MCF 10A (cell line): ENCODE data around the gene DGKD. TPM values are rescaled to one million over a fixed set of nuclear protein-coding genes. Genes with fewer than 3 reads are reported as not detected.

Source experiments
- BruUV-seq: library from RNA; stranded (reverse); fragments of 400-500 nt; replicated peaks from 2 replicates; lab custom pipeline; 2021; lab: Mats Ljungman, UMichigan
- CTCF ChIA-PET: fragments of 300-600 bp; sonication (Branson Sonifier 250); formaldehyde crosslinking; extraction: SDS; loops from one replicate; lab custom pipeline; 2021; ENCODE audit warnings: antibody characterized with exemption, inconsistent platforms; lab: Yijun Ruan, JAX
- POLR2A ChIA-PET: fragments of 300-600, 350-650 bp; sonication (Branson Sonifier 250); formaldehyde crosslinking; extraction: SDS; loops from one replicate; lab custom pipeline; 2020; ENCODE audit warnings: antibody characterized with exemption, inconsistent platforms; lab: Yijun Ruan, JAX
- DNase-seq: peaks from one replicate; pipeline ENCODE4 v3.0.0-alpha.2; 2018; ENCODE audit not compliant: unreplicated experiment
- H3K27ac Mint-ChIP-seq: one replicate; pipeline ENCODE4 v1.8.0; 2022; ENCODE audit warnings: mild to moderate bottlenecking, low read depth, mixed read lengths; ENCODE audit not compliant: unreplicated experiment
- H3K27me3 Mint-ChIP-seq: one replicate; pipeline ENCODE4 v1.8.0; 2022; ENCODE audit warnings: mixed read lengths; ENCODE audit not compliant: insufficient read depth, unreplicated experiment
- H3K36me3 Mint-ChIP-seq: one replicate; pipeline ENCODE4 v1.8.0; 2022; ENCODE audit warnings: mild to moderate bottlenecking, moderate library complexity, mixed read lengths; ENCODE audit not compliant: insufficient read depth, unreplicated experiment
- H3K4me1 Mint-ChIP-seq: one replicate; pipeline ENCODE4 v1.8.0; 2022; ENCODE audit warnings: mixed read lengths; ENCODE audit not compliant: insufficient read depth, unreplicated experiment
- H3K4me3 Mint-ChIP-seq: one replicate; pipeline ENCODE4 v1.8.0; 2022; ENCODE audit warnings: mild to moderate bottlenecking, moderate library complexity, mixed read lengths; ENCODE audit not compliant: unreplicated experiment
- H3K9me3 Mint-ChIP-seq: one replicate; pipeline ENCODE4 v1.8.0; 2022; ENCODE audit warnings: mixed read lengths; ENCODE audit not compliant: unreplicated experiment
- intact Hi-C: fragments of 100-400 bp; cut with micrococcal nuclease; formaldehyde crosslinking; loops from 2 replicates; pipeline ENCODE4 v1.14.1; 2022
- total RNA-seq: library from RNA; stranded (reverse); gene quantifications from 2 replicates; pipeline ENCODE4 v1.2.3, GENCODE V29; 2022
- TF ChIP-seq, protein P1 (sequence below): fragments of 200-600 bp; IDR thresholded peaks from one replicate; pipeline ENCODE4 v1.8.0; 2022; ENCODE audit warnings: antibody characterized with exemption, mild to moderate bottlenecking; ENCODE audit not compliant: unreplicated experiment

DGKD gene
- total RNA-seq, 1 experiment from 2014 or later = 59.1 TPM

- Mint-ChIP-seq H3K27me3 (no peaks in the 10 kb centered on the region), H3K36me3 (peaks cover 6% of the 10 kb centered on the region), H3K9me3 (peaks cover 9% of the 10 kb centered on the region), H3K4me1 (peaks cover 49% of the 10 kb centered on the region), H3K4me3 (no peak overlapping the region), H3K27ac (no peak overlapping the region)
- BruUV-seq = no TSS peak
- intact Hi-C loops = no loop called here
- TF ChIP-seq, protein P1, sequence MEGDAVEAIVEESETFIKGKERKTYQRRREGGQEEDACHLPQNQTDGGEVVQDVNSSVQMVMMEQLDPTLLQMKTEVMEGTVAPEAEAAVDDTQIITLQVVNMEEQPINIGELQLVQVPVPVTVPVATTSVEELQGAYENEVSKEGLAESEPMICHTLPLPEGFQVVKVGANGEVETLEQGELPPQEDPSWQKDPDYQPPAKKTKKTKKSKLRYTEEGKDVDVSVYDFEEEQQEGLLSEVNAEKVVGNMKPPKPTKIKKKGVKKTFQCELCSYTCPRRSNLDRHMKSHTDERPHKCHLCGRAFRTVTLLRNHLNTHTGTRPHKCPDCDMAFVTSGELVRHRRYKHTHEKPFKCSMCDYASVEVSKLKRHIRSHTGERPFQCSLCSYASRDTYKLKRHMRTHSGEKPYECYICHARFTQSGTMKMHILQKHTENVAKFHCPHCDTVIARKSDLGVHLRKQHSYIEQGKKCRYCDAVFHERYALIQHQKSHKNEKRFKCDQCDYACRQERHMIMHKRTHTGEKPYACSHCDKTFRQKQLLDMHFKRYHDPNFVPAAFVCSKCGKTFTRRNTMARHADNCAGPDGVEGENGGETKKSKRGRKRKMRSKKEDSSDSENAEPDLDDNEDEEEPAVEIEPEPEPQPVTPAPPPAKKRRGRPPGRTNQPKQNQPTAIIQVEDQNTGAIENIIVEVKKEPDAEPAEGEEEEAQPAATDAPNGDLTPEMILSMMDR = no peak
- ChIA-PET CTCF (interaction anchor here (0.6 to 6.6 kb wide), 4 partner anchors 8 to 26 kb away, joined by 3 to 48 read pairs (median 8); no protein-coding TSS in a partner anchor), POLR2A (interaction anchor here (1.2 to 4.3 kb wide), 2 partner anchors 8 to 15 kb away, joined by 3 to 80 read pairs; no protein-coding TSS in a partner anchor)
- DNase-seq = no peak
These were observed 61.9 kb downstream of the DGKD start for GRCh38 chr2:233416199-233416598.

DNA sequence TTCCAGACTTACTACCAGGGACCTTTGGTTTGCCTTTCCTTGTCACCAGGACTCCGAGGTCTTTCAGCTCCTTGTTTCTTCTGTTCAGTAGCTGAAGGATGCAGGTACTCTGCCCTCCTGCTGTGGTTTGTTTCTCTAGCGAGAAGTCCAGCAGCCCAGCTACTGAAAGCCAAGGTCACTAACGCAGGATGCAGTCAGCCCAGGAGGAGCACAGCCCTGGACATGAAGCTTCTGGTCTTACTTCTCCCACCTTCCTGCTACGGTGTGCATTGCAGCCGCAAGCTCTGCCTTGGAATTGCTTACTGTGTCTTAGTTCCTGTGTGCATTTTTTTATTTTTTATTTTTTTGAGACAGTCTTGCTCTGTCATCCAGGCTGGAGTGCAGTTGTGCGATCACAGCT is 62.4 kb downstream of the DGKD start:
- peaks cover 6% of the 10 kb centered on the region for H3K36me3 Mint-ChIP-seq
- peaks cover 54% of the 10 kb centered on the region for H3K4me1 Mint-ChIP-seq
- H3K9me3 Mint-ChIP-seq = peaks cover 9% of the 10 kb centered on the region
- ChIA-PET POLR2A (interaction anchor here (1.2 kb wide), 1 partner anchor 16 kb away, joined by 3 read pairs; no protein-coding TSS in a partner anchor), CTCF (interaction anchor here (0.6 to 6.6 kb wide), 3 partner anchors 12 to 54 kb away, joined by 5 to 48 read pairs (median 9); no protein-coding TSS in a partner anchor)
- intact Hi-C loops = no loop called here
- no peak overlapping the region for H3K27ac Mint-ChIP-seq
- no peak overlapping the region for H3K4me3 Mint-ChIP-seq
- BruUV-seq = no TSS peak
- H3K27me3 Mint-ChIP-seq = no peaks in the 10 kb centered on the region
- TF ChIP-seq, protein P1 = no peak
- no peak for DNase-seq

- DNase-seq = no peak
- ChIA-PET CTCF (interaction anchor here (0.6 to 6.6 kb wide), 3 partner anchors 12 to 54 kb away, joined by 5 to 48 read pairs (median 9); no protein-coding TSS in a partner anchor), POLR2A (interaction anchor here (1.2 kb wide), 1 partner anchor 16 kb away, joined by 3 read pairs; no protein-coding TSS in a partner anchor)
- Mint-ChIP-seq H3K4me3 (no peak overlapping the region), H3K36me3 (peaks cover 6% of the 10 kb centered on the region), H3K27me3 (no peaks in the 10 kb centered on the region), H3K27ac (no peak overlapping the region), H3K4me1 (peaks cover 60% of the 10 kb centered on the region), H3K9me3 (peaks cover 9% of the 10 kb centered on the region)
- BruUV-seq = no TSS peak
- TF ChIP-seq, protein P1 = no peak
- intact Hi-C loops = no loop called here
These were observed 63.0 kb downstream of the DGKD start for GRCh38 chr2:233417282-233417681.

- TF ChIP-seq, protein P1 = no peak
- Mint-ChIP-seq H3K36me3 (peaks cover 6% of the 10 kb centered on the region), H3K27ac (peak overlapping the region; percentile 92), H3K4me1 (peaks cover 60% of the 10 kb centered on the region), H3K4me3 (peak overlapping the region; percentile 28), H3K9me3 (peaks cover under 1% of the 10 kb centered on the region), H3K27me3 (no peaks in the 10 kb centered on the region)
- ChIA-PET CTCF (interaction anchor here (0.6 to 6.6 kb wide), 5 partner anchors 13 to 30 kb away, joined by 3 to 48 read pairs (median 9); no protein-coding TSS in a partner anchor), POLR2A (no interaction called here)
- no TSS peak for BruUV-seq
- DNase-seq = peak; percentile 51
- intact Hi-C loops = no loop called here
These were observed 63.9 kb downstream of the DGKD start for GRCh38 chr2:233418052-233418760.
